Lung (tissue), 12 donors: Measurements from ENCODE around the gene SLC38A10. TPM values are rescaled to one million over a fixed set of nuclear protein-coding genes. Genes with fewer than 3 reads are reported as not detected.

Experiments used
- ATAC-seq: fragments of 200-7000 bp; cut with Tn5 transposase; one replicate; pipeline ENCODE4 v1.9.1; 2020; ENCODE audit warnings: moderate number of reproducible peaks; ENCODE audit not compliant: insufficient read depth, low FRiP score
- DNase-seq, 3 donors: peaks; one replicate each; pipeline ENCODE4 v3.0.0-alpha.2; 2013 to 2017
- H3K27ac ChIP-seq, 2 donors: one replicate each; pipeline ENCODE4 v1.5.1; 2013; ENCODE audit warnings: mild to moderate bottlenecking in 2 of 2, moderate library complexity in 2 of 2, control low read depth in 1 of 2, inconsistent platforms in 1 of 2, low read depth in 1 of 2, low read length in 1 of 2
- H3K27me3 ChIP-seq, 3 donors: one replicate each; pipeline ENCODE4 v1.5.1; 2013; ENCODE audit warnings: low read length in 2 of 3; ENCODE audit not compliant: control insufficient read depth in 3 of 3, insufficient read depth in 3 of 3
- H3K36me3 ChIP-seq, 4 donors: one replicate each; pipeline ENCODE4 v1.5.1; 2013; ENCODE audit warnings: low read length in 4 of 4, mild to moderate bottlenecking in 1 of 4, moderate library complexity in 1 of 4; ENCODE audit not compliant: control insufficient read depth in 4 of 4, insufficient read depth in 4 of 4
- H3K4me1 ChIP-seq, 5 donors: one replicate each; pipeline ENCODE4 v1.5.1; 2013; ENCODE audit warnings: low read length in 5 of 5, mild to moderate bottlenecking in 2 of 5, moderate library complexity in 1 of 5; ENCODE audit not compliant: control insufficient read depth in 5 of 5, insufficient read depth in 5 of 5
- H3K4me3 ChIP-seq: one replicate; pipeline ENCODE4 v1.5.1; 2013; ENCODE audit warnings: mild to moderate bottlenecking, control low read depth, moderate library complexity
- H3K9ac ChIP-seq, 2 donors: one replicate each; pipeline ENCODE4 v1.5.1; 2013; ENCODE audit warnings: low read length in 2 of 2, control low read depth in 1 of 2; ENCODE audit not compliant: insufficient read depth in 1 of 2
- H3K9me3 ChIP-seq, 4 donors: one replicate each; pipeline ENCODE4 v1.5.1; 2013; ENCODE audit warnings: low read length in 3 of 4, mild to moderate bottlenecking in 1 of 4, moderate library complexity in 1 of 4; ENCODE audit not compliant: control insufficient read depth in 4 of 4, insufficient read depth in 3 of 4
- CTCF ChIP-seq: IDR thresholded peaks from 2 replicates; pipeline ENCODE4 v1.5.1; 2012; ENCODE audit warnings: mild to moderate bottlenecking; ENCODE audit errors: control extremely low read depth, extremely low read depth
- WGBS, 2 donors: extraction: QIAGEN DNeasy Blood & Tissue Kit; methylation state at CpG; one replicate each; pipeline ENCODE4 v1.1.7; 2013; 5-methylcytosine and 5-hydroxymethylcytosine counted together
- polyA plus RNA-seq, 2 donors: library from polyadenylated mRNA; stranded (reverse); fragments of 200-250 nt; gene quantifications; one replicate each; pipeline ENCODE4 v1.2.1, GENCODE V29; 2013
- total RNA-seq, 2 donors: library from RNA; depleted of rRNA in 1 of 2; stranded (reverse); fragments of >200 nt in 1 of 2; gene quantifications; one replicate each; pipeline ENCODE4 v1.2.1, GENCODE V29; 2014 to 2021
- donor health status: control.
- donor health status: control.
- donor health status: Bipolar disorder and iron deficiency.
- donor health status: healthy.
- donor health status: DM: yes; HTN: yes; CAD: no.

SLC38A10 gene
- total and polyA plus RNA-seq, 4 donors: 56.0 to 127 (median 82.4) TPM

DNA sequence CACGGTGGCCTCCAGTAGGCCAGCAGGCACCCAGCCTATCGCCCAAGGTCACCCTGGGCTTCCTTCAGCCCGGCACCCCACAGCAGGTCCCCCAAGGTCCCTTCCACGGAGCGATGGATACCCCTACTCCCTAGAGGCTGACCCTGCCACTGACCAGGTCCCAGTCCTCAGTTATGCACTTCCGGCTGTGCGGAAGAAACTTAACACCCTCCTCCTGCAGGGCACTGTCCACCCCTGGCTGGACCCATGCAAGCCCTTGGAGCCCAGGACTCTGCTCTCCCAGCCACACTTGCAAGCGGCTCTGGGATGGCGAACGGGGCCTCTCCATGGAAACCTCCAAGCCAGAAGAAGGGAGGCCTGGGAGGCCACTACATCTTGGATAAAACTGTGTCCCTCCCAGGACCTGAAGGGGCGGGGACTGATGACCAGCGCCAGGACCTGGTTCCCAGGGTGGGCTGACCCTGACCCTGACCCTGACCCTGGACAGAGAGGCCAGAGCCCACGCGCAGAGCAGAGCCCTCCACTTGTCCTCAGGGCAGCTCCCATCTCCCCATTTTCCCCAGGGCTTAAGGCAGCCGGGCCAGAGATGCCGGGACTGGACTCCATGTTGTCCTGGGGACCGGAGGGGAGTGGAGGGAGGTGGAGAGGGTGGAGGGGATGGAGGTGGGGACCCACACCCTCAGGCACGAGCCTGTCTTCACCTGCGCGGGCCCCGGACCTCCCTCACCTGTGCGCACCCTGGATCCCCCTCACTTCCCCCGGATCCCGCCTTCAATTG lies 73.1 kb downstream of the SLC38A10 start:
- WGBS, 2 donors: 21 to 30% methylated on average over 24 of the region's 24 CpGs
- no peak overlapping the region for H3K27ac ChIP-seq
- peak overlapping the region; percentile 67 for H3K4me3 ChIP-seq
- no peak for DNase-seq
- peak overlapping the region in 1 of 2 donors; percentile 25 for H3K9ac ChIP-seq
- H3K4me1 ChIP-seq: peaks cover 0 to 17% (median 4%) of the 10 kb centered on the region in 5 donors
- ATAC-seq: no peak
- peaks cover 0 to 2% (median 0%) of the 10 kb centered on the region in 4 donors for H3K9me3 ChIP-seq
- H3K36me3 ChIP-seq: peaks cover 0 to 4% (median under 1%) of the 10 kb centered on the region in 4 donors
- H3K27me3 ChIP-seq: no peaks in the 10 kb centered on the region
- no peak for TF ChIP-seq CTCF

GRCh38 chr17:81221371-81221841 lies 73.7 kb downstream of the SLC38A10 start:
- Histone ChIP-seq H3K4me1 (peaks cover 0 to 17% (median 4%) of the 10 kb centered on the region in 5 donors), H3K27me3 (no peaks in the 10 kb centered on the region), H3K27ac (no peak overlapping the region), H3K9ac (peak overlapping the region in 1 of 2 donors; percentile 25), H3K9me3 (no peaks in the 10 kb centered on the region), H3K4me3 (no peak overlapping the region), H3K36me3 (peaks cover 0 to 5% (median 2%) of the 10 kb centered on the region in 4 donors)
- WGBS, 2 donors: 77 to 87% methylated on average over 11 of the region's 11 CpGs
- DNase-seq (no peak), ATAC-seq (no peak)
- TF ChIP-seq CTCF: no peak

DNA sequence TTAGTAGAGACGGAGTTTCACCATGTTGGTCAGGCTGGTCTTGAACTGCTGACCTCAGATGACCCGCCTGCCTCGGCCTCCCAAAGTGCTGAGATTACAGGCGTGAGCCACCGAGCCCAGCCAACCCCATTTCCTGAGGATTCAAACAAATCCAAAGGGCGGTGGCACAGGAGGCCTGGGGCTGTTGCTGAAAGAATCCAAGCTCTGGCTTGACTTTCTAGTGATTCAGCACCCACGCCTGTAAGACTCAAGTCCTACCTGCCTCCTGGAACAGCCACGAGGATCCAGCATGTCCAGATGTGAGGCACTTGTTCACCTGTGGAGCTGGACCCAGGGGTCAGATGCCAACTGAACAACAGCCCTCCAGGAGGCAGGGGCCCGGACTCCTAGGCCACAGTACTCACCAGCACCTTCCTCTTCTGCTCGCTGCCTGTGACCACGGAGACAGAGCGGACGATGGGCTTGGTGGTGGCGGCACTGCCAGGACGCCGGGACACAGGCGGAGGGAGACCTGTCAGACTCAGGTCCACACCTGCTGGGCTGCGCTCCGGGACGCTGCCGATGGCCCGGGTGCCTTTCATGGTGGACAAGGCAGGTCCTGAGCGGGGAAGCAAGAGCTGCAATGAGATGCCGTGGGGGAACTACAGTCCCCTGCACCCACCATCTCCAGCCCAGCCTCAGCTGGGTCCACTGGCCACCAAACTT lies 75.5 kb downstream of the SLC38A10 start:
- DNase-seq: no peak

More for the DNA sequence above, 75.5 kb downstream of the SLC38A10 start:
- no peaks in the 10 kb centered on the region for H3K27me3 ChIP-seq
- H3K36me3 ChIP-seq: peaks cover 0 to 5% (median 2%) of the 10 kb centered on the region in 4 donors
- no peak for ATAC-seq
- peaks cover 0 to 17% (median 4%) of the 10 kb centered on the region in 5 donors for H3K4me1 ChIP-seq
- no peak overlapping the region for H3K9ac ChIP-seq
- TF ChIP-seq CTCF: no peak
- 94 to 95% methylated on average over 24 of the region's 24 CpGs for WGBS, 2 donors
- H3K27ac ChIP-seq: no peak overlapping the region
- H3K4me3 ChIP-seq: no peak overlapping the region
- no peaks in the 10 kb centered on the region for H3K9me3 ChIP-seq
